HEK293 (cell line): ENCODE measurements around the gene RECK.

Experiments used
- CTCF ChIA-PET: fragments of 350-600 bp; formaldehyde crosslinking; extraction: SDS; loops from one replicate; lab custom pipeline; 2021; ENCODE audit warnings: antibody characterized with exemption; lab: Yijun Ruan, JAX
- POLR2A ChIA-PET: fragments of 300-600 bp; formaldehyde crosslinking; extraction: SDS; loops from one replicate; lab custom pipeline; 2020; ENCODE audit warnings: antibody characterized with exemption, inconsistent platforms; lab: Yijun Ruan, JAX
- H3K27ac ChIP-seq: fragments of 200-500 bp; sonication (Bioruptor generic); 2 replicates; pipeline ENCODE4 v1.5.1; 2014; ENCODE audit warnings: low read depth, low read length, control low read depth, inconsistent platforms; ENCODE audit errors: extremely low read depth
- H3K36me3 ChIP-seq, 2 experiments: fragments of 200-500 bp in 1 of 2; sonication (Bioruptor generic) in 1 of 2; 1 replicate in 1 of 2; 2 replicates in 1 of 2; pipeline ENCODE4 v1.5.1; 2014 to 2017; ENCODE audit warnings: inconsistent platforms in 2 of 2, low read length in 2 of 2; ENCODE audit not compliant: control insufficient read depth in 2 of 2, insufficient read depth in 1 of 2
- H3K4me1 ChIP-seq: fragments of 200-500 bp; sonication (Bioruptor generic); 2 replicates; pipeline ENCODE4 v1.5.1; 2014; ENCODE audit warnings: mild to moderate bottlenecking, low read length, inconsistent platforms; ENCODE audit not compliant: control insufficient read depth, insufficient read depth
- H3K4me3 ChIP-seq: 2 replicates; pipeline ENCODE4 v1.5.1; 2011; ENCODE audit warnings: low read depth, mild to moderate bottlenecking, control low read depth, low read length, moderate library complexity
- H3K9me3 ChIP-seq: fragments of 200-500 bp; sonication (Bioruptor generic); 2 replicates; pipeline ENCODE4 v1.5.1; 2014; ENCODE audit warnings: low read depth, low read length, inconsistent platforms; ENCODE audit not compliant: control insufficient read depth, insufficient read depth
- KLF17 ChIP-seq: fragments of 450-650 bp; formaldehyde crosslinking; IDR thresholded peaks from 2 replicates; pipeline ENCODE4 v1.5.1; 2016; ENCODE audit warnings: missing biosample characterization, missing genetic modification characterization
- PRDM10 ChIP-seq: fragments of 450-650 bp; formaldehyde crosslinking; IDR thresholded peaks from 2 replicates; pipeline ENCODE4 v1.5.1; 2016; ENCODE audit warnings: missing biosample characterization, missing genetic modification characterization
- SCRT2 ChIP-seq: fragments of 450-650 bp; formaldehyde crosslinking; IDR thresholded peaks from 2 replicates; pipeline ENCODE4 v1.5.1; 2016; ENCODE audit warnings: missing biosample characterization, missing genetic modification characterization
- SP7 ChIP-seq: fragments of 450-650 bp; formaldehyde crosslinking; IDR thresholded peaks from 2 replicates; pipeline ENCODE4 v1.5.1; 2016; ENCODE audit warnings: missing biosample characterization, missing genetic modification characterization
- YY2 ChIP-seq: fragments of 450-650 bp; formaldehyde crosslinking; IDR thresholded peaks from 2 replicates; pipeline ENCODE4 v1.5.1; 2016; ENCODE audit warnings: missing biosample characterization, missing genetic modification characterization
- ZBTB11 ChIP-seq: fragments of 450-650 bp; formaldehyde crosslinking; conservative IDR thresholded peaks from 2 replicates; pipeline ENCODE4 v1.5.1; 2016; ENCODE audit warnings: low read depth, missing biosample characterization, missing genetic modification characterization
- ZFP69B ChIP-seq: fragments of 450-650 bp; formaldehyde crosslinking; IDR thresholded peaks from 2 replicates; pipeline ENCODE4 v1.5.1; 2016; ENCODE audit warnings: missing biosample characterization, missing genetic modification characterization
- ZNF324 ChIP-seq: fragments of 450-650 bp; formaldehyde crosslinking; IDR thresholded peaks from 2 replicates; pipeline ENCODE4 v1.5.1; 2016; ENCODE audit warnings: missing biosample characterization, missing genetic modification characterization
- ZNF585B ChIP-seq: fragments of 450-650 bp; formaldehyde crosslinking; IDR thresholded peaks from 2 replicates; pipeline ENCODE4 v1.5.1; 2016; ENCODE audit warnings: missing biosample characterization, missing genetic modification characterization
- ZNF658 ChIP-seq: fragments of 450-650 bp; formaldehyde crosslinking; IDR thresholded peaks from 2 replicates; pipeline ENCODE4; 2016; ENCODE audit warnings: missing biosample characterization, missing genetic modification characterization
- ZSCAN18 ChIP-seq: fragments of 450-650 bp; formaldehyde crosslinking; IDR thresholded peaks from 2 replicates; pipeline ENCODE4 v1.5.1; 2016; ENCODE audit warnings: missing biosample characterization, missing genetic modification characterization
- ZSCAN5A ChIP-seq: fragments of 450-650 bp; formaldehyde crosslinking; IDR thresholded peaks from 2 replicates; pipeline ENCODE4 v1.5.1; 2016; ENCODE audit warnings: missing biosample characterization, missing genetic modification characterization

RECK gene

GRCh38 chr9:36088020-36088419 lies 51.3 kb downstream of the RECK start:
- POLR2A ChIA-PET: no interaction called here
- Histone ChIP-seq H3K4me3 (no peak overlapping the region), H3K27ac (no peak overlapping the region), H3K36me3 (peaks cover 0 to 15% of the 10 kb centered on the region in 2 experiments), H3K9me3 (no peaks in the 10 kb centered on the region), H3K4me1 (peaks cover 6% of the 10 kb centered on the region; the same call in 1 of the 2 replicates)
- CTCF ChIA-PET: interaction anchor here (0.6 to 1.8 kb wide), 5 partner anchors 8 to 298 kb away, joined by 3 to 14 read pairs (median 4); no protein-coding TSS in a partner anchor
- TF ChIP-seq ZBTB11 (tag by site-specific recombination) (no peak), YY2 (tag by site-specific recombination) (no peak), ZNF585B (tag by site-specific recombination) (no peak), ZNF658 (tag by site-specific recombination) (no peak), ZSCAN18 (tag by site-specific recombination) (no peak), SCRT2 (no peak)

GRCh38 chr9:36091026-36091953 lies 54.6 kb downstream of the RECK start:
- ChIA-PET POLR2A (no interaction called here), CTCF (interaction anchor here (0.6 to 4.7 kb wide), 9 partner anchors 10 to 995 kb away, joined by 3 to 37 read pairs (median 3); partner anchors contain the start of genes CLTA and PIGO)
- 0 out of 2 replicates have a peak, but pooled peaks have one; percentile 26 for TF ChIP-seq PRDM10 (tag by site-specific recombination)
- TF ChIP-seq ZNF324 (tag by site-specific recombination): no peak
- TF ChIP-seq KLF17 (tag by site-specific recombination): no peak
- no peak for TF ChIP-seq SP7 (tag by site-specific recombination)
- no peak for TF ChIP-seq ZFP69B (tag by site-specific recombination)
- no peak for TF ChIP-seq ZSCAN5A (tag by site-specific recombination)
- Histone ChIP-seq H3K27ac (no peak overlapping the region), H3K9me3 (no peaks in the 10 kb centered on the region), H3K4me3 (no peak overlapping the region), H3K4me1 (peaks cover 6% of the 10 kb centered on the region; the same call in 1 of the 2 replicates), H3K36me3 (peaks cover 0 to 8% of the 10 kb centered on the region in 2 experiments; a peak in 2 of 3 replicates)
